Measurements from ENCODE around the gene PKP3. TPM values are rescaled to one million over a fixed set of nuclear protein-coding genes. Genes with fewer than 3 reads are reported as not detected.
A peak's percentile ranks its signal among the peaks of the same experiment; 100 is the strongest.

The PKP3 gene
- total and polyA plus RNA-seq, 10 donors = 0.09 to 2.8 (median 0.44) TPM; not detected in 4

- H3K36me3 ChIP-seq = peaks cover 0 to 16% (median 0%) of the 10 kb centered on the region in 6 donors
- 90 to 94% (median 91%) methylated on average over 12 to 24 of the region's 24 CpGs for WGBS, 5 donors
- DNase-seq = peak; percentile 70
- H3K27me3 ChIP-seq (replicated peaks in 1 of 7) = peaks cover 0 to 8% (median 0%) of the 10 kb centered on the region in 7 donors
- H3K27ac ChIP-seq = no peak overlapping the region
- H3K4me3 ChIP-seq = no peak overlapping the region
- no peaks in the 10 kb centered on the region for H3K4me1 ChIP-seq
- TF ChIP-seq POLR2A (IDR thresholded peaks at IDR 0.05) (no peak), POLR2AphosphoS5 (IDR thresholded peaks at IDR 0.05) (peak in 1 of 3 donors; percentile 12)
- TF ChIP-seq, protein P1, sequence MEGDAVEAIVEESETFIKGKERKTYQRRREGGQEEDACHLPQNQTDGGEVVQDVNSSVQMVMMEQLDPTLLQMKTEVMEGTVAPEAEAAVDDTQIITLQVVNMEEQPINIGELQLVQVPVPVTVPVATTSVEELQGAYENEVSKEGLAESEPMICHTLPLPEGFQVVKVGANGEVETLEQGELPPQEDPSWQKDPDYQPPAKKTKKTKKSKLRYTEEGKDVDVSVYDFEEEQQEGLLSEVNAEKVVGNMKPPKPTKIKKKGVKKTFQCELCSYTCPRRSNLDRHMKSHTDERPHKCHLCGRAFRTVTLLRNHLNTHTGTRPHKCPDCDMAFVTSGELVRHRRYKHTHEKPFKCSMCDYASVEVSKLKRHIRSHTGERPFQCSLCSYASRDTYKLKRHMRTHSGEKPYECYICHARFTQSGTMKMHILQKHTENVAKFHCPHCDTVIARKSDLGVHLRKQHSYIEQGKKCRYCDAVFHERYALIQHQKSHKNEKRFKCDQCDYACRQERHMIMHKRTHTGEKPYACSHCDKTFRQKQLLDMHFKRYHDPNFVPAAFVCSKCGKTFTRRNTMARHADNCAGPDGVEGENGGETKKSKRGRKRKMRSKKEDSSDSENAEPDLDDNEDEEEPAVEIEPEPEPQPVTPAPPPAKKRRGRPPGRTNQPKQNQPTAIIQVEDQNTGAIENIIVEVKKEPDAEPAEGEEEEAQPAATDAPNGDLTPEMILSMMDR (IDR thresholded peaks at IDR 0.05 in 8 of 11, conservative IDR thresholded peaks at IDR 0.05 in 3 of 11) = no peak
- intact Hi-C loops (cut with DNase I; ENCODE audit: low total_unique reads) = no loop called here
- no peaks in the 10 kb centered on the region for H3K9me3 ChIP-seq
Observed at GRCh38 chr11:428295-428694, 34.3 kb downstream of the PKP3 start.

DNA sequence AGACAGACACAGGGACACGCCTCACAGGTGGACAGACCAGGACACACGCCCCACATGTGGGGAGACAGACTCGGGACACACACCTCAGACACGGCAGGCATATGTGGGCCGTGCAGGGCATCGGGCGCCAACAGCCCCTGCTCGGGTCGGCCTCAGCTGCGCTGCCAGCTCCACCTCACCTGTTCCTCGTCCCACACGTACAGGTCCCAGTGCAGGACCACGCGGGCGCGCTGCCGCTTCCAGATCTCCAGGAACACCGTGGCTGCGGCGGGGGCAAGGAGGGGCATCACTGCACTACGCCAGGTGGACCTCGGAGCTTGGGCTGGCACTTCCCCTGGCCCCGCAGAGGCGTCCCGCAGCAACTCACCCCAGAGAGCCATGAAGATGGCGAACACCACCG lies 35.4 kb downstream of the PKP3 start:
- intact Hi-C loops (cut with DNase I; ENCODE audit: low total_unique reads) = no loop called here
- DNase-seq = peak; percentile 69
- Histone ChIP-seq H3K4me3 (no peak overlapping the region), H3K27me3 (replicated peaks in 1 of 7) (peaks cover 0 to 4% (median 0%) of the 10 kb centered on the region in 7 donors), H3K36me3 (peaks cover 0 to 16% (median 0%) of the 10 kb centered on the region in 6 donors), H3K27ac (no peak overlapping the region), H3K4me1 (no peaks in the 10 kb centered on the region), H3K9me3 (no peaks in the 10 kb centered on the region)
- TF ChIP-seq, protein P1 (IDR thresholded peaks at IDR 0.05 in 8 of 11, conservative IDR thresholded peaks at IDR 0.05 in 3 of 11) = no peak
- TF ChIP-seq POLR2A (IDR thresholded peaks at IDR 0.05) (no peak), POLR2AphosphoS5 (IDR thresholded peaks at IDR 0.05) (no peak)
- WGBS, 5 donors = 84 to 92% (median 90%) methylated on average over 16 to 27 of the region's 27 CpGs

DNA sequence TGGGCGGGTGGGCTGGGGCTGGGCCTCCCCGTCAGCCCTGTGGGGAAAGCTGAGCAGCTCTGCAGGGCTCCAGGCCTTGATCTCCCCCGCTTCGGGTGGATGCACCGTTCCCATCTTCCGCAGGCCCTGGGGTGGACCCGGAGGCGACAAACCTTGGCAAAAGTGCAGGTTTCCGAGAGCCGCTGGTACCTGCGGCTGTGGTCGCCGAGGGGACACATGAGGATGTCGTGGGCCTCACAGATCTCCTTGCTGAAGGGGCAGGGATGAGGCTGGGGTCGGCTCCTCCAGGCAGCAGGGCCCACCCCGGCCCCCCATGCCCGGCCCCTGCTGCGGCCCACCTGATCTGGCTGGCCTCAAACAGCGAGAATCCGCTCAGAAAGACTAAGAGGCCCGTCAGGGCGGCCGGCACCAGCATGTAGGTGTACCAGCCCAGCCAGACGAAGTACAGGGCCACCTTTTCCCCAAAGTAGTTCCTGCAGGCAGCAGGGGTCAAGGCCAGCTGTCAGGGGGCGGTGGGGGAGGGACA lies 36.0 kb downstream of the PKP3 start:
- no peaks in the 10 kb centered on the region for H3K27me3 ChIP-seq (replicated peaks in 1 of 7)
- 66 to 74% (median 73%) methylated on average over 7 to 25 of the region's 25 CpGs for WGBS, 5 donors
- H3K36me3 ChIP-seq = peaks cover 0 to 16% (median 0%) of the 10 kb centered on the region in 6 donors
- no peak overlapping the region for H3K27ac ChIP-seq
- DNase-seq = no peak
- no peaks in the 10 kb centered on the region for H3K4me1 ChIP-seq
- TF ChIP-seq POLR2A (IDR thresholded peaks at IDR 0.05) (no peak), POLR2AphosphoS5 (IDR thresholded peaks at IDR 0.05) (no peak)
- TF ChIP-seq, protein P1 (IDR thresholded peaks at IDR 0.05 in 8 of 11, conservative IDR thresholded peaks at IDR 0.05 in 3 of 11) = no peak
- no peak overlapping the region for H3K4me3 ChIP-seq
- no peaks in the 10 kb centered on the region for H3K9me3 ChIP-seq
- intact Hi-C loops (cut with DNase I; ENCODE audit: low total_unique reads) = no loop called here

DNA sequence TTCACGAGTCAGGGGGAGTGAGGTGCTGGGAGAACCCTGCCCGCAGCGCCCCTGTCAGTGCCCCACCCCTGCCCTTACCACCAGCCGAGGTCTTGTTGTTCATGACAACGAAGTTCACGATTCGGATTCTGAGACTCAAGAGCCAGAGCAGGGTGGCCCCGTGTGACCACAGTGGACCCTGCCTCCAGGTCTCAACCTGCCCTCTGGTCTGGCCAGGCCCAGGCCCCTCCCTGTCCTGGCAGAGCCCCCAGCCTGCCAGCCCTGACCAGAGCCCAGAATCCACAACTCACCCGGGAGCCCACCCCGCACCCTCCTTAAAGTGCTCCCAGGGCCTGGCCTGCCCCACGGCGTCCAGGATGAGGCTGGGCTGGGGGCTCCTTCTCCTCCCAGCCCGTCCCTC lies 37.9 kb downstream of the PKP3 start:
- peaks cover 0 to 16% (median 0%) of the 10 kb centered on the region in 6 donors for H3K36me3 ChIP-seq
- intact Hi-C loops (cut with DNase I; ENCODE audit: low total_unique reads) = no loop called here
- no peak for TF ChIP-seq POLR2AphosphoS5 (IDR thresholded peaks at IDR 0.05)
- TF ChIP-seq, protein P1 (IDR thresholded peaks at IDR 0.05 in 8 of 11, conservative IDR thresholded peaks at IDR 0.05 in 3 of 11) = no peak
- no peak for TF ChIP-seq POLR2A (IDR thresholded peaks at IDR 0.05)
- DNase-seq = no peak
- no peaks in the 10 kb centered on the region for H3K9me3 ChIP-seq
- WGBS, 5 donors = 85 to 95% (median 89%) methylated on average over 10 to 13 of the region's 13 CpGs
- no peaks in the 10 kb centered on the region for H3K4me1 ChIP-seq
- no peak overlapping the region for H3K4me3 ChIP-seq
- no peaks in the 10 kb centered on the region for H3K27me3 ChIP-seq (replicated peaks in 1 of 7)
- H3K27ac ChIP-seq = no peak overlapping the region

All from spleen (tissue), 11 donors.